Anterior cingulate cortex (tissue), 58 donors: ENCODE measurements around the gene ZC3HAV1.
"Not testable (repeated sequence)": the region's sequence is repeated elsewhere in the genome, so short reads cannot be mapped to it uniquely, and the experiment has no call there.

ENCODE experiments used
- DNase-seq, 58 donors: peaks; one replicate each; lab custom pipeline; 2025; lab: John Stamatoyannopoulos, UW

Gene ZC3HAV1

DNA sequence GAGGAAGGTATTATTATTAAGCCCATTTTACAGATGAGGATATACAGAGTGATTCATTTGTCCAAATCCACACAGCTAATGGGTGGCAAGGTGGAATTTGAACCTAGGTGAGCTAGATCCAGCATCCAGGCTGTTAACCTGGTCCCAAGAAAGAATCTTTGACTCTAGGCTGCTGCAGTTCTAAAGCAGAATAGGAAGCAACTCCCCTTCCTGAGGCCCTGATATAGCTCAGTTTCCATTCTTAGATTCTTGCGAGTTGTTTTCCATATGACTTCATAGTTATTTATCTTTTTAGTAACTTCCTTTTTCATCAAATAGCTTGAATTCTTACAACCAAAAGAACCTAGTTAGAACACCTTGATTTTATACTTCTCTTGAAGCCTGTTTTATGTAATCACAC is 49.6 kb downstream of the ZC3HAV1 start:
- no peak for DNase-seq

- DNase-seq, result no peak
Measured at GRCh38 chr7:139058943-139059342, 50.6 kb downstream of the ZC3HAV1 start.

DNA sequence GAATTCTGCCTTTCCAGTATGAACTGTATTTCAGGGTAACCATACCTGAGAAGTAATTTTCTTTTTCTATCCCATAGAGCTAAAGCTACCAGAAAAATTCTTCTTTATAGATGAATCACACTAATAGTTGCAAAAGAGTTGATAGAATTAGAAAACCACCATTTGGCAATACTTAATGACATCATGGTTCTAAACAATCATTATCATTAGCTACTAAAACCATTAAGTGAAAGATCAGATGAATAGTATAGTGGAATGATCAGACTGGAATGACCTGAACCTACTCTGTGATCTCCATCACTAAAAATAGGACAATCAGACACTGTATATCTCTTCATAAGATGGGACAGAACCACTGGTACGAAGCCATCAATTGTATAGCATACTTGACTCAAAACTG is 53.8 kb downstream of the ZC3HAV1 start:
- no peak for DNase-seq

GRCh38 chr7:139054656-139055055 is 54.9 kb downstream of the ZC3HAV1 start:
- not testable (repeated sequence) for DNase-seq

DNA sequence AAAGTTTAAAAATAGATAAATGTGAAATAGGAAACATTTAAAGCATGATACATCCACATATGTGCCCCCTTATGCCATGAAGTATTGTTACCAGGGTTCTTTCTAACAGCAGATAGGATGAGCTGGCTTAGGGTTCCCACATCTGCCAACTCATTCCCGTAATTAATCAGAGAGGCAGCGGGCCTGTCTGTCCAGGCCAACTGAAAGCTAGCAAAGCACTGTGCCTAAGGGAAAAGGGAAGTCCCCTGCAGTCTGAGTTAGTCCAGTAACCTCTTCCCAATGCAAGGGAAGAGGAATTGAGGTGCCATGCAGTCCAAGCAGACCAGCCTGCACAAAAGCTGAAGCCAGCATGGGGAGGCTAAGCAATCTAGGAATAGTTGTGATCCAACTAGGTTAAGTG is 55.4 kb downstream of the ZC3HAV1 start:
- DNase-seq, result no peak

- no peak for DNase-seq
Measured at GRCh38 chr7:139051655-139052054, 57.9 kb downstream of the ZC3HAV1 start.

- no peak for DNase-seq
Measured at GRCh38 chr7:139049936-139050335, 59.6 kb downstream of the ZC3HAV1 start.

- no peak for DNase-seq
Measured at GRCh38 chr7:139049111-139049510, 60.4 kb downstream of the ZC3HAV1 start.

GRCh38 chr7:139047970-139048369 is 61.5 kb downstream of the ZC3HAV1 start:
- no peak for DNase-seq

DNA sequence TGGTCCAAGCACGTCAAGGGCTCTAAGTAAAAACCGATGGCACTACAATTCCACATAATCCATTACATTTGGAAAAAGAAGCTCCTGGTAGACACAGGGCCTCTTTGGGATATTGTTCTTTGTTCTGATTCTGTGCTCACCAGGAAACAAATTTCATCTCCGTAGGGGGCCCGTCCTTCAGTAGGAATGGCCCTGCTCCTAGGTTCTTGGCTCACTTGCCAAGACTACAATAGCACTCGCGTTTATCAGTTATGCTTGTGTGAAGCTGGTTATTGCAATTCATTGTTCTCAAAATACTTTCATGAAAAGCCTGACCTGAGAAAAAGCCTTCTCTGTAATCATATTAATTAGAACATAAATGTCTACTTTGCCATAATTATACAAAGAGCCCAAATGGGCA is 63.4 kb downstream of the ZC3HAV1 start:
- no peak for DNase-seq

DNA sequence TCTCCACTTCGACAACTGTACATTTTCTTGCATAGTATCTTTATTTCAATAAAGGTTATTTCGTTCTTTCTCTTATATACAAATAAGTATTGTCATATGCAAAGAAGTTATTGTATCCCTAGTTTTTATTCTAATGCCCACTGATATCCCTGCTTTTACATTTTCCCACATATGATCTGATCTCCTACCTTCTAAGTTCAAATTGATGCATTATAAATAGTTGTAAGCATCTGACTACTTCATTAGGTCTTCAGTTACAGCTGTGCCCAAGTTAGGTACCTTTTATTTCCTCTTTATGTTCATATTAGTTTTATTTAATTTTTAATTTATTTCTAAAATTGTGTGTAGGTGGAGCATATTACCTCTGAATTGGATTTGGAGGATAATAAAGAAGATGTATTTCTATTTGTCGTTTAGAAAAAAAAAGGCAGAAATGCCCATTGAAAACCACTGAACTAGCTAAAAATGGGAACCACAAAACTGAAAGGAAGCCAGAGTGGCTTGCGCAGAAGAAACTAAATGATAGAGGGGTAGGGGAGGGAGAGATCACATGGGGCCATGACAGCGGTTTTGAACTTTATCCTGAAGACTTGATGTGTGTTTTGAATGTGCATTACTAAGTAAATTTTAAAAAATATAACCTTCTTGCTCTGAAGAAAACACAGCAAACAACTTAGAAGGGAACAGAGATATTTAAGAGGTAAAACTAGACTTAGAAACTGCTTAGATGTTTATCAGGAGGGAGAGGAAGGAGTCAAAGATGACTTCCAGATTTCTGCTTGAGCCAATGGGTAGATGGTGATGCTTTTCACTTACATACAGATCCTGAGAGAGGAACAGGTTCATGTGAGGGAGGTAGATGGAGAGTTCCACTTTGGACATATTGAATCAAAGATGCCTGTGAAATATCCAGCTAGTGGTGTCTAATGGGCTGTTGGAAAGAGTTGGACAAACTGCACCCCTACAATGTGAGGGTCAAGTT is 64.4 kb downstream of the ZC3HAV1 start:
- DNase-seq, result no peak

GRCh38 chr7:139043823-139044812 is 65.4 kb downstream of the ZC3HAV1 start:
- no peak for DNase-seq

- no peak for DNase-seq
Measured at GRCh38 chr7:139041378-139042085, 68.0 kb downstream of the ZC3HAV1 start.

GRCh38 chr7:139038691-139039090 is 70.8 kb downstream of the ZC3HAV1 start:
- DNase-seq, result no peak

DNA sequence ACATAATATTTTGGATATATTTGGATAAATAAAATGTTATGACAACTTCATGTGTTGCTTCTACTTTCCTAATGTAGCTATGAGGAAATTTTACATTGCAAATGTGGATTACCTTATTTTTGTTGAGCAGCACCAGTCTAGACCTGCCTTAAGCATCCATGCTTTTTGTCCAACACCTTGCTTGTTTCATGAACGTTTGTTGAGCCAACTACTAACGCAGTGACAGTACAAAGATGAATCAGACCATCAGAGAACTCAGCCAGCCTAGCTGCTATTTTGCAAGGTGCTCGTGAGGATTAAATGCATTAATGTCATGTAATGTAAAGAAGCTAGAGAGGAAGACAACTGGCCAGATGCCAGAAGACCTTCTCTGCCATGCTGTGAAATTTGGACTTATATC is 72.6 kb downstream of the ZC3HAV1 start:
- no peak for DNase-seq

- DNase-seq, result peak in 27 of 58 donors; percentile 3 to 65 (median 22)
Measured at GRCh38 chr7:139035586-139036353, 73.8 kb downstream of the ZC3HAV1 start, which contains the start of gene ZC3HAV1L. TSS of gene ZC3HAV1L (minus strand) at chr7:139036042. CDS start at chr7:139036017, 25 bp downstream.

DNA sequence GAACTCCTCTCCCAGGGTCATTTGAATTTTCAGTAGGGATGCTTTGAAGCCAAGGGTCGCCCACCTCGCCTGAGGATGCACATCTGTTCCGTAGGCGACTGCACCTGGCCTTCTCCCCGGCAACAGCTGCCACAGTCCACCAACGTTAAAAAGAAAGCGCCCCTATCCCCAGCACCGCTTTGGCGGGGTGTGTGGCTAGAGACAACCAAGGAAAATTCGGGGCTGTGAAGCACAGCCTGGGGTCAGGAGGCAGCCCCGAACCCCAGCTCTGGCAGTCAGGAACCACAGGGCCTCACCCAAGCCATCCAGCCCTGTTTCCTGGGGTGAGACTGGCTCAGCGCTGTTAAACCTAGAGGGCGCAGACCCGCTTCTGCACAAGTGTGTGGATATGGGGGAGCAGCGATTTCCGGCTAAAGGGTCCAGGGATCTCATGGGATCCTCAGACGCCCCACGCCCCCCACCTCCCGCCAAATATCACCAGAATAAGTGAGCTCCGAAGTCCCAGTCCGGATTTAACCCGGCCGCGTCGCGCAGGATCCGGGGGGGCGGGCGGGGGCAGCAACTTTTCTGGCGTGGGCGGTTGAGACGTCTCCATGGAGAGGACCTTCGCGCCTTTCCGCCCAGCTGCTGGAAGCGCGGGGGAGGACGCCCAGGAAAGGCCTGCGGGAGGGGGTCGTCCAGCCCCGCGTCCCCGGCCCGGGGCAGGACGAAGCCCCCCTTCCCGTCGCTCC is 74.5 kb downstream of the ZC3HAV1 start:
- peak in 7 of 58 donors; percentile 4 to 64 (median 30) for DNase-seq

DNA sequence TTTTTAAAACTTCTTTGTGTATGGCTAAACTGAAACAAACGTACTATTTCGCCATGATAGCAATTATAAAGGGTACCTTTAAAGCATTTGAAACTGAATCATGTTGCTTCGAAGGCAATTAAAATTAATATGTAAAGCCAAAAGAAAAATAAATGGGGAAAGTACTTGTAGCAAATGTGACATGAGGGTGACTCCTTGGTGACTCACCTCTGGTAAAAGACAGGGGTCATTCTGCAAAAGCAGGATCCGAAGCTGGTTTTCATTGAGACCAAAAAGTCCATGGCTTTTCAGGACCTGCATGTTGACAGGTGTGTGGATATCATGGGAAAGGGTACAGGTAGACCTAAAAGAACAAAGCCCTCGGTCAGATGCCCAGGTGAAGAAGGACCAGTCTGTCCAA is 75.2 kb downstream of the ZC3HAV1 start:
- DNase-seq, result no peak
